Caco-2 (cell line): ENCODE measurements around the gene FAM168A. TPM values are rescaled to one million over a fixed set of nuclear protein-coding genes. Genes with fewer than 3 reads are reported as not detected.

Source experiments
- BruUV-seq: library from RNA; stranded (reverse); fragments of 400-500 nt; replicated peaks from 2 replicates; lab custom pipeline; 2021; lab: Mats Ljungman, UMichigan
- CTCF ChIA-PET: fragments of 300-600 bp; sonication (Branson Sonifier 250); formaldehyde crosslinking; loops from one replicate; lab custom pipeline; 2022; ENCODE audit warnings: antibody characterized with exemption; lab: Charles Lee
- POLR2A ChIA-PET: fragments of 300-600 bp; sonication (Branson Sonifier 250); formaldehyde crosslinking; loops from one replicate; lab custom pipeline; 2022; ENCODE audit warnings: antibody characterized with exemption; lab: Charles Lee
- DNase-seq, 2 experiments: peaks; one replicate each; pipeline versions ENCODE4 v3.0.0 to v3.0.0-alpha.2; 2020 to 2022
- H3K27me3 ChIP-seq: replicated peaks from 2 replicates; pipeline ENCODE4 v1.6.0; 2011; ENCODE audit warnings: low read length; ENCODE audit not compliant: control insufficient read depth, insufficient read depth
- H3K36me3 ChIP-seq: 2 replicates; pipeline ENCODE4 v1.5.1; 2011; ENCODE audit warnings: low read length; ENCODE audit not compliant: control insufficient read depth, insufficient read depth
- H3K4me1 ChIP-seq: fragments of 250-450 bp; sonication (Bioruptor Pico); 2 replicates; pipeline ENCODE4 v1.5.1; 2020; ENCODE audit warnings: mild to moderate bottlenecking
- H3K4me3 ChIP-seq: 2 replicates; pipeline ENCODE4 v1.5.1; 2011; ENCODE audit warnings: low read depth, mild to moderate bottlenecking, control low read depth, low read length
- H3K9me3 ChIP-seq: fragments of 250-450 bp; sonication (Bioruptor Pico); 2 replicates; pipeline ENCODE4 v1.5.1; 2020; ENCODE audit warnings: mild to moderate bottlenecking, moderate library complexity
- H3K27ac Mint-ChIP-seq: one replicate; pipeline ENCODE4 v1.8.0; 2022; ENCODE audit warnings: mixed read lengths; ENCODE audit not compliant: unreplicated experiment
- H3K27me3 Mint-ChIP-seq: one replicate; pipeline ENCODE4 v1.8.0; 2022; ENCODE audit warnings: mixed read lengths; ENCODE audit not compliant: insufficient read depth, unreplicated experiment
- H3K36me3 Mint-ChIP-seq: one replicate; pipeline ENCODE4 v1.8.0; 2022; ENCODE audit warnings: mild to moderate bottlenecking, mixed read lengths; ENCODE audit not compliant: insufficient read depth, unreplicated experiment
- H3K4me1 Mint-ChIP-seq: one replicate; pipeline ENCODE4 v1.8.0; 2022; ENCODE audit warnings: low read depth, mixed read lengths; ENCODE audit not compliant: unreplicated experiment
- H3K4me3 Mint-ChIP-seq: one replicate; pipeline ENCODE4 v1.8.0; 2022; ENCODE audit warnings: mild to moderate bottlenecking, moderate library complexity, mixed read lengths; ENCODE audit not compliant: unreplicated experiment
- H3K9me3 Mint-ChIP-seq: one replicate; pipeline ENCODE4 v1.8.0; 2022; ENCODE audit warnings: mixed read lengths; ENCODE audit not compliant: unreplicated experiment
- intact Hi-C: fragments of 100-400 bp; cut with micrococcal nuclease; formaldehyde crosslinking; loops from one replicate; pipeline ENCODE4 v1.10.0; 2022; ENCODE audit not compliant: unreplicated experiment
- total RNA-seq: library from RNA; stranded (reverse); gene quantifications from 2 replicates; pipeline ENCODE4 v1.2.3, GENCODE V29; 2022
- TF ChIP-seq, protein P1 (sequence below), 2 experiments: fragments of 200-600 bp in 1 of 2; IDR thresholded peaks; 1 replicate in 1 of 2; 2 replicates in 1 of 2; pipeline versions ENCODE4 v1.5.1 to v1.8.0; 2011 to 2022; ENCODE audit warnings: antibody characterized with exemption in 1 of 2, control low read depth in 1 of 2, inconsistent platforms in 1 of 2, low read depth in 1 of 2, low read length in 1 of 2, mild to moderate bottlenecking in 1 of 2, moderate library complexity in 1 of 2; ENCODE audit not compliant: insufficient read depth in 1 of 2, severe bottlenecking in 1 of 2, unreplicated experiment in 1 of 2

FAM168A gene
- total RNA-seq, 1 experiment from 2014 or later: 46.0 TPM

DNA sequence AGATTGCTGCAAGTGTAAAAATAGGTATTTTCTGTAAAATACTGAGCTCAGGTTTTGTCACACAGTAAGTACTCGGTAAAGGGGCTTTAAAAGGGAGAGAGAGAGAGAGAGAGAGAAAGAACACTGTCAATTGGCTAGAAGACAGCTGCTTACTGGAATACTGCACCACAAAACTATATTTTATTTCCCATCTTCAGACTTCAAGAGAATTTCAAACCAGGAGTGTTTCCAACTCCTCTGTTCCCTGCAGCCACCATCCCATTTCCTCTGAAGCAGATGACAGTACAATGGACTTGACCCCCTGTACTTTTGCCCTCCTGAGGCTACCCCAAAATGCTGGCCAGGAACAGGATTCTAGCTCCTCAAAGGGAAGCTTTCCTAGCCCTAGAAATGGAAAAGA is 132.0 kb downstream of the FAM168A start:
- H3K4me3 Mint-ChIP-seq: no peak overlapping the region
- no peaks in the 10 kb centered on the region for H3K36me3 ChIP-seq
- POLR2A ChIA-PET: no interaction called here

DNA sequence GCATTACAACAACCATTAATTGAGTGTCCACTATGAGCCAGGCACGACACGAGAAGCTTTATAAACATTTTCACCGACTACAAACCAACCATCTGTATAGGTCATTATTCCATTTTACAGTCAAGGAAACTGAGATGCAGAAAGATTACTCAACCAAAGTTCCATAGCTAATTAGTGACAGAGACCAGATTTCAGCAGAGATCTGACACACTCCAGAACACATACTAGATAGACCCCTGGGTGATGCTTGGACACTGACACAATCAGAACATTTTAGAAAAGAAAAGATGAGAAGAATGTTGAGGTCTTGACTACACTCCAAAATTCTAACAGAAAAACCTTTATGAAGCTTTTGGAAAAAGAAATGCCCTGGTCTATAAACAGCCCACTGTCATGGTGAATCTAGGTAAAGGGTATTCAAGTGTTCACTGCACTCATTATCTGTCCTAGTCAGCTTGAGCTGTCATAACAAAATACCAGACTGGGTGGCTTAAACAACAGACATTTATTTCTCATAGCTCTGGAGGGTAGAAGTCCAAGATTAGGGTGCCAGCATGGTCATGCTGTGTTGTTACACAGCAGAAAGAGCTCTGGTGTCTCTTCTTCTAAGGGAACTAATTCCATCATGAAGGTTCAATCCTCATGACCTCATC is 132.8 kb downstream of the FAM168A start:
- no peaks in the 10 kb centered on the region for H3K27me3 Mint-ChIP-seq
- peaks cover 6% of the 10 kb centered on the region for H3K4me1 Mint-ChIP-seq
- BruUV-seq: no TSS peak
- CTCF ChIA-PET: interaction anchor here (1.0 kb wide), 1 partner anchor 267 kb away, joined by 3 read pairs; no protein-coding TSS in a partner anchor
- intact Hi-C loops: no loop called here
- H3K27ac Mint-ChIP-seq: no peak overlapping the region
- Histone ChIP-seq H3K27me3 (no peaks in the 10 kb centered on the region), H3K9me3 (no peaks in the 10 kb centered on the region), H3K4me1 (no peaks in the 10 kb centered on the region), H3K4me3 (no peak overlapping the region), H3K36me3 (no peaks in the 10 kb centered on the region)
- no peaks in the 10 kb centered on the region for H3K9me3 Mint-ChIP-seq
- no peak for DNase-seq
- no peak overlapping the region for H3K4me3 Mint-ChIP-seq
- TF ChIP-seq, protein P1, sequence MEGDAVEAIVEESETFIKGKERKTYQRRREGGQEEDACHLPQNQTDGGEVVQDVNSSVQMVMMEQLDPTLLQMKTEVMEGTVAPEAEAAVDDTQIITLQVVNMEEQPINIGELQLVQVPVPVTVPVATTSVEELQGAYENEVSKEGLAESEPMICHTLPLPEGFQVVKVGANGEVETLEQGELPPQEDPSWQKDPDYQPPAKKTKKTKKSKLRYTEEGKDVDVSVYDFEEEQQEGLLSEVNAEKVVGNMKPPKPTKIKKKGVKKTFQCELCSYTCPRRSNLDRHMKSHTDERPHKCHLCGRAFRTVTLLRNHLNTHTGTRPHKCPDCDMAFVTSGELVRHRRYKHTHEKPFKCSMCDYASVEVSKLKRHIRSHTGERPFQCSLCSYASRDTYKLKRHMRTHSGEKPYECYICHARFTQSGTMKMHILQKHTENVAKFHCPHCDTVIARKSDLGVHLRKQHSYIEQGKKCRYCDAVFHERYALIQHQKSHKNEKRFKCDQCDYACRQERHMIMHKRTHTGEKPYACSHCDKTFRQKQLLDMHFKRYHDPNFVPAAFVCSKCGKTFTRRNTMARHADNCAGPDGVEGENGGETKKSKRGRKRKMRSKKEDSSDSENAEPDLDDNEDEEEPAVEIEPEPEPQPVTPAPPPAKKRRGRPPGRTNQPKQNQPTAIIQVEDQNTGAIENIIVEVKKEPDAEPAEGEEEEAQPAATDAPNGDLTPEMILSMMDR (IDR thresholded peaks at IDR 0.05; ENCODE audit: insufficient read depth in 1 of 2, low read depth in 1 of 2, low read length in 1 of 2, severe bottlenecking in 1 of 2, unreplicated experiment in 1 of 2): no peak
- no peaks in the 10 kb centered on the region for H3K36me3 Mint-ChIP-seq
- POLR2A ChIA-PET: no interaction called here

More for the DNA sequence above, 132.0 kb downstream of the FAM168A start:
- Histone ChIP-seq H3K4me3 (no peak overlapping the region), H3K4me1 (no peaks in the 10 kb centered on the region), H3K9me3 (no peaks in the 10 kb centered on the region), H3K27me3 (no peaks in the 10 kb centered on the region)
- TF ChIP-seq, protein P1 (IDR thresholded peaks at IDR 0.05; ENCODE audit: insufficient read depth in 1 of 2, low read depth in 1 of 2, low read length in 1 of 2, severe bottlenecking in 1 of 2, unreplicated experiment in 1 of 2): no peak
- no peaks in the 10 kb centered on the region for H3K9me3 Mint-ChIP-seq
- H3K27ac Mint-ChIP-seq: no peak overlapping the region
- CTCF ChIA-PET: interaction anchor here (1.1 kb wide), 1 partner anchor 105 kb away, joined by 4 read pairs; no protein-coding TSS in a partner anchor
- no peak for DNase-seq
- BruUV-seq: no TSS peak
- no peaks in the 10 kb centered on the region for H3K27me3 Mint-ChIP-seq
- no peaks in the 10 kb centered on the region for H3K36me3 Mint-ChIP-seq
- peaks cover 6% of the 10 kb centered on the region for H3K4me1 Mint-ChIP-seq
- intact Hi-C loops: no loop called here

DNA sequence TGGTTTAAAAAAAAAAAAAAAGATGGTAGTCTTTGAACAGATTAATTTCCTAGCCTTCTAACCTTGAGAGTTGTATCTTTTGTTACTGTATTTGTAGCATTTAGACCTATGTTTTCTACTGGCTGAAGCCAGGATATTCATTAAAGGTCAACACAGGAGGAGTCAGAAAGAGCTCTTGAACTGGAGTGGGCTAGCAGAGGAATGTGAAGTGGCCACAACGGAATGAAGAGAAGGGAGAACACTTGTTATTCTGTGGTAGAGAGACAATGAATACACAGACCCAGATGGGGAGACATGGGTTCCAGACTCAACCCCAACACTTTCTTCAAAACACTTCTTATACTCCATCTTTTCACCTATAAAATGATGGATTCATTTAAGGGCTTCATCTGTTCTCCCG is 133.6 kb downstream of the FAM168A start:
- Mint-ChIP-seq H3K36me3 (no peaks in the 10 kb centered on the region), H3K27ac (no peak overlapping the region), H3K9me3 (no peaks in the 10 kb centered on the region), H3K4me1 (peaks cover 6% of the 10 kb centered on the region), H3K27me3 (no peaks in the 10 kb centered on the region), H3K4me3 (no peak overlapping the region)
- DNase-seq: no peak
- POLR2A ChIA-PET: no interaction called here
- no TSS peak for BruUV-seq
- no peaks in the 10 kb centered on the region for H3K27me3 ChIP-seq
- H3K36me3 ChIP-seq: no peaks in the 10 kb centered on the region
- CTCF ChIA-PET: interaction anchor here (1.0 kb wide), 1 partner anchor 268 kb away, joined by 3 read pairs; no protein-coding TSS in a partner anchor
- no peak overlapping the region for H3K4me3 ChIP-seq
- intact Hi-C loops: no loop called here
- TF ChIP-seq, protein P1 (IDR thresholded peaks at IDR 0.05; ENCODE audit: insufficient read depth in 1 of 2, low read depth in 1 of 2, low read length in 1 of 2, severe bottlenecking in 1 of 2, unreplicated experiment in 1 of 2): no peak
- H3K9me3 ChIP-seq: no peaks in the 10 kb centered on the region
- no peaks in the 10 kb centered on the region for H3K4me1 ChIP-seq
